ENCODE results near the gene SORBS1. TPM values are rescaled to one million over a fixed set of nuclear protein-coding genes. Genes with fewer than 3 reads are reported as not detected.

The SORBS1 gene
- total RNA-seq, 1 donor from 2014 or later: 431 TPM

GRCh38 chr10:95408983-95409873, 151.9 kb downstream of the SORBS1 start:
- no peak for DNase-seq (ENCODE audit: low spot score)

GRCh38 chr10:95408148-95408960, 152.8 kb downstream of the SORBS1 start:
- DNase-seq (ENCODE audit: low spot score): no peak

- DNase-seq (ENCODE audit: low spot score): no peak
These were observed 153.6 kb downstream of the SORBS1 start for GRCh38 chr10:95407546-95407945.

GRCh38 chr10:95406651-95407280, 154.4 kb downstream of the SORBS1 start:
- peak; percentile 90 for DNase-seq (ENCODE audit: low spot score)

- no peak for DNase-seq (ENCODE audit: low spot score)
These were observed 155.5 kb downstream of the SORBS1 start for GRCh38 chr10:95405655-95406054.

GRCh38 chr10:95404864-95405263, 156.3 kb downstream of the SORBS1 start:
- DNase-seq (ENCODE audit: low spot score): no peak

- no peak for DNase-seq (ENCODE audit: low spot score)
These were observed 156.7 kb downstream of the SORBS1 start for GRCh38 chr10:95404462-95404858.

- DNase-seq (ENCODE audit: low spot score): no peak
These were observed 157.3 kb downstream of the SORBS1 start for GRCh38 chr10:95403700-95404461.

- no peak for DNase-seq (ENCODE audit: low spot score)
These were observed 159.3 kb downstream of the SORBS1 start for GRCh38 chr10:95401704-95402469.

GRCh38 chr10:95400787-95401186, 160.4 kb downstream of the SORBS1 start:
- DNase-seq (ENCODE audit: low spot score): no peak

GRCh38 chr10:95399183-95399582, 162.0 kb downstream of the SORBS1 start:
- no peak for DNase-seq (ENCODE audit: low spot score)

GRCh38 chr10:95397747-95398146, 163.4 kb downstream of the SORBS1 start:
- no peak for DNase-seq (ENCODE audit: low spot score)

- no peak for DNase-seq (ENCODE audit: low spot score)
These were observed 165.2 kb downstream of the SORBS1 start for GRCh38 chr10:95395947-95396449.

- DNase-seq (ENCODE audit: low spot score): no peak
These were observed 166.8 kb downstream of the SORBS1 start for GRCh38 chr10:95394161-95394880.

GRCh38 chr10:95392681-95393164, 168.4 kb downstream of the SORBS1 start:
- DNase-seq (ENCODE audit: low spot score): no peak

- DNase-seq (ENCODE audit: low spot score): no peak
These were observed 169.0 kb downstream of the SORBS1 start for GRCh38 chr10:95392217-95392584.

GRCh38 chr10:95391581-95392216, 169.5 kb downstream of the SORBS1 start:
- DNase-seq (ENCODE audit: low spot score): no peak

GRCh38 chr10:95391164-95391563, 170.0 kb downstream of the SORBS1 start:
- DNase-seq (ENCODE audit: low spot score): no peak

GRCh38 chr10:95389982-95390381, 171.2 kb downstream of the SORBS1 start:
- no peak for DNase-seq (ENCODE audit: low spot score)
